HG03064 (cell line): Measurements from ENCODE around the gene FBN1.

ENCODE experiments used
- ATAC-seq: cut with Tn5 transposase; IDR thresholded peaks from one replicate; pipeline ENCODE4 v1.9.1; 2021; ENCODE audit warnings: low read depth; ENCODE audit not compliant: unreplicated experiment

Gene FBN1

DNA sequence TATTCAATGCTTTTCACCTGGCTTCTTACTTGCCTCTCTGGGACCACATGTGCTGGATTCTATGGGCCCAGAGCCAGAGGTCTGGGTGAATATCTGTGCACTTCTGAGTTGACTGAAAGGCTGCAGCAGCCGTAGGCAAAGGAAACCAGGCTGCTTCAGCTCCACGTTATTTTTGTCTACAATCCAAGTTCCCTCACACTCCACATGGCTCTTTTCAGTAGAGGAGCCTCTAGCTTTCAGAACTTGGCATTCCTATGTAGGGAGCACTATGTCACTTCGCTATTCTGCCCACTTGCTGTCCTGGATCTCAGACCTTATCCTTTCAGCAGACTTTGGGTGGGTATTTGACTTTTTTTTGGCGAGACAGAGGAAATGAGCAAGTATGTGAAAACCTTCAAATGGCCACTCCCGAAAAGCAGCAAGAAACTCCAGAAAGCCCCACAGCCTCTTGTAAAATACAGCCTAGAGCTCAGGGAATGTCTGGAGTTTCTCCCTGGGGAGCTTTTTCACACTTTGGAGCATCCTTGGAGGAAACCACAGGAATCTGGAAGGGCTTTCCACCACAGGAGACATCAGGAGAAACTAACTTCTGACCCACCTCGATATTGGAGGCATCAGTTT is 233.4 kb downstream of the FBN1 start:
- ATAC-seq, result no peak

DNA sequence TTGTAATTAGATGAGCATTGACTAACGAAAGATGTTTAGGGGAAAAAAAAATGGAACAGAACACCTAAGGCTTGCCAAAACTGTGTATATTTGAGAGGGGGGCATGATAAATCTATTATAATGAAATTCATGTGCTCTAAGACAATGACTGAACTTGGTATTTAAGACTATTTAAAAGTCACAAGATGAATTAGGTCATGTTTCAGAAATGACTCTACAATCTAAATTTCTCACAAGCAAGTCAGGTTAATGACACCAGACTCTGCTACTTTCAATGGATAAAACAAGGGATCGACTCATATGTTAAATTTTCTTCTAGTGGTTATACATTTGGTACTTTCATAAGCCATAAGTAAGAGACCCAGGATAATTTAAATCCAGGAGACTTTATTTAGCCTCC is 235.9 kb downstream of the FBN1 start:
- ATAC-seq, result no peak

DNA sequence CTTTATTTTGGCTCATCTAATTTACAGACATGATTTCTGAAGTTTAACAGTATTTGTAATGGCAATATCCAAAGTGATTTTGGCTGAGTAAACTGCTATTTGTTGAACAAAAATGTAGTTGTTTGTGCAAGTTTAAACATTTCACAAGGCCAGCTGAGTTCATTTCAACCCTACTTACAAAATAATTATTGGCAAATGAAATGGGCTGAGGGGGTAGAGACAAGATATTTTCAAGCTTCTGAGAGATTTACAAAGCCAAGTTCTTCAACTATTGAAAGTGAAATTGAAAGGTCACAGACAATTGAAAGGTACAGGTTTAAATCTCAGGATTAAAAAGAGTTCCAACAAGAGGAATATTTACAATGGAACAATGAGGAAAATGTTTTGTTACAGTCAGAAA is 237.2 kb downstream of the FBN1 start:
- no peak for ATAC-seq

DNA sequence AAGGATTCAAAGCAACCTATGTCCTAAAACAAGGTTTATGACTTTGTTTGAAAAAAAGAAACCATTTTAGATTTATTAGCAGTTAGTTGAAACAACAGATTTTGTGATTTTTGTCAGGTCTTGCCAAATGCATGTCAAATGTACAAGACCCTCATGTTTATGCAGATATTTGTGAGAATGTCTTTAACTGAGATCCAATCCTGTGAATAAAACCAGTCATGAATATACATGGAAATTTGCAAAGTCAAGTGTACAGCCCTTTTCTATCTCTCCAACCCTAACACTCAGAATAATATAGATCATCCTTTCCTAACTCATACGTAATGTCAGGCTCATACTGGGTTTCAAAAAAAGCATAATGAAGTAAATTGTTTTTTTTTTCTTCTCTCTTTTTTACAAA is 237.9 kb downstream of the FBN1 start:
- ATAC-seq, result no peak

DNA sequence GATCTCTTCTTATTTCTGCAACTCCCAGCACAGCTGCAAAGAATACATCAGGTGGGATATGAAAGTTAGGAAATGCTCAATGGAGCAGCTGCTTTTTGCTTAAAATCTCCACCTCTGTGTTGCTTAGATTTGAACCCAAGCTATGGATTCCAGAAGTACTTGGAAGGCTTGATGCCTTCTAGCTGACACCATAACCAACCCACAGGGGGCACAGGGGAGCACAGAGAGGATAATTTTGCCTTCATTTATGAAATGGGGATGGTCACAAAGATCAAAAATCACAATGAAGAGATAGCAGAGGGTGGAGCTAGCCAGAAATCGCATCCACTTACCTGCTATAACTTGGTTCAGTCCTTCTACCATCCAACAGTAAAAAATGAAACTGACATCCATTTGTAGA is 238.6 kb downstream of the FBN1 start:
- ATAC-seq, result no peak

DNA sequence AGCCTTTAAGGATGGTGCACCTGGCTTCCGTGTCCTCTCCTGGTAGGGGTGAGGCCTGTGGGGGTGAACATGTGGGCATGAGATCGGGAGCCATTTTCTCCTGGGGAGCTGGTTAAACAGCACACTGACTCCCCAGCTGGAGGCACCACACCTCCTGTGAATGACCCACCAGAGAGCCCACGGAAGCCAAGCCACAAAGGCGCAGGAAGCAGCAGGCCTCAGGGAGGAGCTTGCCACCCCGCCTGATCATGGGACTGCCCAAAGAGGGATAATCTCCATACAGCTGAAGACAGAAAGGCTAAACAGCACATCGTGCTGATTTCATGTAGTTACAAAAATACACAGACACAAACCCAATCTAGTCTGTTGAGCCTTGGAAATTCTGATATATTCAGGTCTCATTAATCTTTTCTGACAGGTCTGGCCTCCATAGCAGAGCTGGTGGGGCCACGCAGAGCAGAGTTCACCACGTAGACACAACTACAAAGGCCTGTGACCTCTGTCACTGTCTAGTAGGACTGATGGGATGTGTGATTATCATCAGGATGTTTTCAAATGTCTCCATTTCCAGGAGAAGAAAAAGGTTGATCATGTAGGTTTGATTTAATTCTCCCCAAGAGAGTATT is 239.1 kb downstream of the FBN1 start:
- ATAC-seq, result no peak

DNA sequence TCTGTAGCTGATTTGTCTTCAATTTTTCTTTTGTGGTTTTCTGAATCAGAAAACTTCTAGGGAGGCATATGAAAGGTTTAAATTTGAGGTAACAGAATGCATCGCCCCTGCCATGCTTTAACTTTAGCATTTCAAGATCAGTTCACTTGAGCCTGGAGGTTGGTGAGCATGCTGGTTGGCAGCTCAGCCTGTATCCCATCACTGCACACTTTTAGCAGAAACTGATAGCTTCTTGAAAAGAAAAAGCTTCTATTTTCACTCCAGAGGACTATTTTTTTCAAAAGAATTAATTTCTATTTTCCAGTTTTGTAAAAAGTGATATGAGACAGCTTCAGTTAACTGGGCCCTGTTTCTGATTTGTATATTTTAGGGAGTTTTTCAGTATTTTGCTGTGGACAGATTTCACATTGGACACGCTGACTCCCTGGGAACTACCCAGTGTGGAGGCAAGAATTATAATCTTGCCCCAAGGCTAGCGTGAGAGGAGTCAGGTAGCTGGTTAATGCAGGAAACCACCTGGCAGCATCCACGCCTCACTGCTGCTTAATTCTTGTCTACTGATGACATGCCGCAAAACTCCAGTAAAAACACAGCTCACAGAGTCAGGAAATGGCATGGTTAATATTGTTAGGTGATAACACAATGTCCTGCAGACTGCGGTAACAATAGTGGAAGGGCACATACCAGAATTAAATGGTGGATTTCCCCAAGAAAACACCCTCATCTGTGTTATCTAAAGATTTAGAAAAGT is 242.9 kb downstream of the FBN1 start:
- no peak for ATAC-seq

DNA sequence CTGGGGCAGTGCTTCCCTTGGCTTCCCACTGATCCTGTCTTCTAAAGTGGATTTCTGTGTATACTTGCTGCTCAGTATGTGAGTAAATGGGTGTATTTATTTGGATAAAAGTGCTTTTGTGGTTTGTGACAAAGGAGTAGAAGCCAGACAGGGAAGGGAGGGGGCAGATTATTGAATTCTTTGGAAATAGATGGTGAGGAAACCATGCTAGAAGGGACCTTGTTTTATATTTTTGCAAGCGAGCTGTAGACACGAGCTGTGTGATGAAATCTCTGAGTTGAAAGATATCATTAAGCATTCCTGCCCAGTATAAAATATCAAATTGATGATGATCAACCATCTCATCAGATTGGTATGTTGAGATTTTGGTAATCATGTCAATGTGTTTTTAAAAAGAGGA is 245.4 kb downstream of the FBN1 start:
- ATAC-seq, result no peak

DNA sequence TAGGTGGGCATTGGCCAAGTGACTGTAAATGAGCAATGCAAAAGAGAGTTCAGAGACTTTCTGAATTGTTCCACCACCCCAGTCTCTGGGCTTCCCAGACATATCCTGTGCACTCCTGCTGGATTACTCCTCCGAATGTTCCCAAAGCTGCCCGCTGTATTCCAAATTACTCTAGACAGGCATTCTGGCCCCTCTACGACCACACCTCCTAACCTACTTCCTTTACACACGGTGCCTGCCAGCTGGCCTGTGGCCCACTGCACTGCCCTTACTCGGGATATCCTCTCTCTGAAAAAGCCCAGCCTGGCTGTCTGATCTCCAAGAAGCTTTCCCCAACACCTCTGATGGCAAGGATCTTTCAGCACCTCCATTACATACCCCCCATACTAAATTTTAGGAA is 247.7 kb downstream of the FBN1 start:
- ATAC-seq, result no peak

DNA sequence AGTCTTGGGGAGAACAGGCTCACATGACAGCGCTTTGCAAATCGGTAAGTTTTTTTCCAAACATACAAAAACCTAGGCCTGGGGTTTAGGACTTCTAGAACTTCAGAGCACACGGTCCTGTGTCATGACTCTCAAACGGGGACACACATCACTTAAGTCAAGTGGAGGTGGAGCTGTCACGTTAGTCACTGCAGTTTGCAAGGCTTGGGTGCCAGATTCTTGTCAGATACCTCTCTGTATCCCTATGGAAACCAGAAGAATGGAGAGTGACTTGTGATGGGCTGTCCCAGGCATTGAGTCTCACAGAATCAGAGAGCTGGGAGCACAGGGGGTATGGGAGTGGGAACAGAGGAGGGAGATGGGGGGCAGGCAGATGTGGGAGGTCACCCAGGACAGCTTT is 249.5 kb downstream of the FBN1 start:
- no peak for ATAC-seq

DNA sequence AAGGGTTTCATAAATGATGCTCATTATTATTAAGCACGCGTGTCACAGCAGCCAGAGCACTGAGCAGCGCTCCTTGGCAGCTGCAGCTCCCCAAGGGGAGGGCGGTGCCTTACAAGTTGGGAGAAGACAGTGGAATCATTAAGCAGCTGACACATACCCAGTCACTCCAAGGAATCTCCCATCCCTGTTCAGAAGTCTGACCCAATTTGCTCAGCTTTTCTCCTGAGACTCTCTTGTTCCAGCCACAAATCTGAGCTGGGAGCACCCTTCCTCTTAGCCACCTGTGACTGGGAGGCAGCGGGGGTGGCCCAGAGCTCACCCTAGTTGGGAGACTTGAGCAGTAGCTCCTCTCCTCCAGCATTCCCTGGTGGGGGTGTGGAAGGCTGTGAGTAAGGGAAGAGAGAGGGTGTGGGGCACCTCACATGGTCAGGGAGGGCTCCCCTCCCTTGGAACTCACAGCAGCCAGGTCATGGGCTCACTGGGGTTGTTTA is 249.9 kb downstream of the FBN1 start:
- no peak for ATAC-seq

DNA sequence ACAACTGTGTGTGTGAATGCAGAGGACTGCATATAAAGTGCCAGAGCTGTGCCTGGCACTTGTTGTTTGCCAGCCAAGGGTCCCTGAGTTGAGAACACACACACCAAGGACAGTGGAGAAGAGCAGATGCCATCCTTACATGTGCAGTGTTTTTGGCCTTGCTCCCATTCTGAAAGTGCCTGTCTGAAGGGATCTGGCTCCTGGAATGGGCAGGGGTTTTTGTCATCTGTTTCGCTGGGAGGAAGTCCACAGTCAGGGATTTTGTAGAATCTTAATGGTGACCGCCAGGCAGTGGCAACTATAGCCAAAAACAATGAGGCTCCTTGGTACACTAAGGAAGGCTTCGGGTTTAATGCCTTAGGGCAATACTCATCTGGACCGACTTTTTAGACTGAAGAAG is 250.5 kb downstream of the FBN1 start:
- ATAC-seq, result no peak

DNA sequence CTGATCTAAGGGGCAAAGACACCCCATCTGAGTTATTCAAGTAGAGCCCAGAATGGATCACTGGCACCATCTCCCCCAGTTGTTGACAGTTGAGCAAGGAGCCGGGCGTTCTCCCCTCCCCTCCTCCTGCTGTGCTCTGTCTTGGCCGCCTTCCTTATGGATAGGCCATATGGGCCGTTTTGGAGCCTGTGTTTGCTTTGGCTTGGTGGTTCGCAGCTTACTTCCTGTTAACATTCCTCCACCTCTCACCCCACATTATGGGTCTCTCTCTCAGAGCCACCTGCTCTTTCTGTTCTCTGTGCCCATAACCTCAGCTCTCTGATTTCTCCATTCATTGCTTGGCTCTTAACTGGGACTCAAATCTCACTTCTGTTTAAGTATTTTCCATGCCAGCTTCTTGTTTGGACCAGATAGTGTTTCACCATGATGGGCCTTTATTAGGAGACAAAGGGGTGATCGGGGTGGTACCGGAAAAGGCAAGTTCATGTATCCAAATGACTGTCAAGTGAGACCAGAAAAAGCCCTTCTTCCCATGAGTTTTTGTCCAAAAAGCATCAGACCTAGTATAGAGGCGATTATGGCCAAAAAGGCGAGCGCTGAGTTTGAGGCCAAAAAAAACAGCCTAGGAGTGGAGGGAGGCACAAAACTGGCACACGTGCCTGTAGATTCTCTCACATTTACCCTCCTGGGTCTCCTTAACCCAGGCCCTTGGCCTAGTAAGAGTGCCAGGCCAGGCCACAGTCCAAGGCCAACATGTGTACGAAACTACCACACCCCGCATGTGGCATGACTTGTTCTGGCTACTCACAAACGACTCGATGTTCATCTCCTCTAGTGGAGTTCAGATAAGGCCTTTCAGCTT is 251.6 kb downstream of the FBN1 start:
- no peak for ATAC-seq

DNA sequence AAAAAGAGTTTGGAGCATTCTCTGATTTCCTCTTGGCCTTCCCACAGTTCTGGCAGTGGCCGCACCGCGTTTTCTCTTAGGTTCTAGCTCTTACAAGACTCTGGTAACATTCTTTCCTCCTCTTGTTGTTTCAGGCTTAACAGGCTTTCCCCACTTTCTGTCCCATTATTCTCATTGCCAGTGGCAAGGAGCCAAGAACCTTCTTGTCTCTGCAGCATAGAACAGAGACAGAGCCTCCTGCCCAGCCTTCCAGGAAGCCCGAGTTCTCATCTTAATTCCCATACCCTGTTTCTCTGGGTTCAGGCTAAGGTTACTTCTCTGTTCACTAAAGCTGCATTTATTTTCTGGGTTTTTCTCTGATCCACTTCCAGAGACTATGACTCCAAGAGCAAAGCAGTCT is 253.2 kb downstream of the FBN1 start:
- ATAC-seq, result no peak

DNA sequence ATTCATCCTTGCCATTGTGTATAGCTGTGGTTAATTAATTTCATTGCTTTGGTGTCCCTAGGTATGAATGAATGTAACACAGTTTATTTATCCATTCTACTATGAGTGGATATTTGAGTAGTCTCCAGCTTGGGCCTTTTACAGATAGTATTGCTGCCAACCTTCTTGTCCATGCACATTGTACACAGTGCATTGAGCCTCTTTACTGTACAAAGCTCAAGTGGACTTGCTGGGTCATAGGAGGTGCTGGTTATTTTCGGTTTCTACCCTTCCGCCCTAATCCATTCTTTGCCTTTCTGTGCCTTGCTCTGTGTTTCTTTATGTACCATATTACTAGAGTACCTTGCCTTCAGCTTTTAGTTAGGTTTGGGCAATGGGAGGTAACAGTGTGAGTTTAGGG is 253.6 kb downstream of the FBN1 start:
- no peak for ATAC-seq

DNA sequence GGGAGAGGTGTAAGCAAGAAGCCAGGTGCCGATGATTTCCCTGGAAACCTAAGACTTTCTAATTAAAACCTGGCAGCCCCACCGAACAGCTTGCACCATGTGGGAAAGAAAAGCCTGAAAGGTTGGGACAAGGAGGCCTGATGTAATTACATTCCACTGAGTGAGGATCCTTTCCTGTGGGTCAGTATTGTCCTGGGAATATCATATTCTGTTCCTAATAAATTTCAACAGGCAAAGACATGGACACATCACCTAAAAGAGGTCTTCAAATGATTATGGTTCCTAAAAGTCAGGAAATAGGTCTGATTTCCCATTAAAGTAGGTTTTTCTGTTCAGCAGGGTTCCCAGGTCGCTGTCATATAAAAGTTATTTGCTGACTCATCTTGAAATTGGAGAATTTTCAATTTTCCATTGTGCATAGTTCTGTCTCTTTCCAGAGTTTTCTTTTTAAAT is 255.8 kb downstream of the FBN1 start:
- ATAC-seq, result no peak

DNA sequence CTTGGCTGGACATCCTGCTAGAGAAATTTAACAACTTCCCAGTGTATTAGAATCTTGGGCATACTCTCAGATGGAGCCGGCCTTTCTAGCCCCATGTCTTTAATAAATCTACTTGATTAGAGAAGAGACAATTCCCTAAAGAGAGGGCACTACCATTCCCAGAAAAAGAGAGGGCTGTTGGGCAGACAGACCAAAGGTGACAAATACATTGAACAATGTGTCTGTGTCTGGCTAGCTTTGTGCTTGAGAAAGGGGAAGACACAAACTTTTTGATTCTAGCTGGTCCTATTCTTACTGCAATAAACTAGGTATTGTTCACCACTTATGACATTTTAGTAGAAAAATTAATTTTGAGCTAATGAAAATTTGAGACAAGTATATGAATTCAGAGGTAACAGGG is 256.6 kb downstream of the FBN1 start:
- no peak for ATAC-seq

DNA sequence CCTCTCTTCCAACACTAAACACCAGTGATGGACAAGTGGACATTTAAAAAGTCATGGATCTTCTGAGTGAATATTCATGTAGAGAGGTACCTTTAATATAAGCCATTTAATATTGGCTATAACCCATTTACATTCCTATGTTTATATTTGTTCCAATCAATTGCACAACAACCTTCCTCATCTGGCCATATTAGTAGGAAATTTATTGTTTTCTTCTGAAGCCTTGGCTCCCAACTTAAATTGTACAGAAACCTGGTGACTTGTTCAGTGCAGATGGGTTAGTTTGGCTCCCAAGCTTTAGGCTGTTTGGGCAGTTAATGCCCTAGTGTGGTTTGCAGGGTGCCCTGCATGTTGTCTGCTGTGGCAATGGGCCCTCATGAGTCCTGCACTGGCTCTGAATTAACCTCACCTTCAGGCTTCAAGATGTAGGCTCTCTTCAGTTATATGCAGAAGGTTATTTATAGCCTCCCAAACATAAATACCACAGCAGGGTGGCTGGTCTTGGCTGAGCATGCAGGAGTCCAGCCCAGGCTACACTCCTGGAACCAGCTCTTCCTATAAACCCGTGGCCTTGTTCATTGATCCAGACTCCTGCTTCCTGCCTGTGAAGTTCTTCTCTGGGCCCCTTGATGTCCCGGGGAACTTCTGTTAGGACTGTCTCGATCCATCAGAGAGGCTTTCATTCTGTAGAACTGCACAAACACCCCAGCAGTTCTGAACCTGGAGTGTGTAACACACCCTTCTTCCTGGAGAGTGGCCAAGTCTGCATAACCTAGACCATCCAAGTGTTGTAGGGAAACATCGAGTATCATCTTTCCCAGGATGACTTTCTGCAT is 257.3 kb downstream of the FBN1 start:
- ATAC-seq, result no peak

DNA sequence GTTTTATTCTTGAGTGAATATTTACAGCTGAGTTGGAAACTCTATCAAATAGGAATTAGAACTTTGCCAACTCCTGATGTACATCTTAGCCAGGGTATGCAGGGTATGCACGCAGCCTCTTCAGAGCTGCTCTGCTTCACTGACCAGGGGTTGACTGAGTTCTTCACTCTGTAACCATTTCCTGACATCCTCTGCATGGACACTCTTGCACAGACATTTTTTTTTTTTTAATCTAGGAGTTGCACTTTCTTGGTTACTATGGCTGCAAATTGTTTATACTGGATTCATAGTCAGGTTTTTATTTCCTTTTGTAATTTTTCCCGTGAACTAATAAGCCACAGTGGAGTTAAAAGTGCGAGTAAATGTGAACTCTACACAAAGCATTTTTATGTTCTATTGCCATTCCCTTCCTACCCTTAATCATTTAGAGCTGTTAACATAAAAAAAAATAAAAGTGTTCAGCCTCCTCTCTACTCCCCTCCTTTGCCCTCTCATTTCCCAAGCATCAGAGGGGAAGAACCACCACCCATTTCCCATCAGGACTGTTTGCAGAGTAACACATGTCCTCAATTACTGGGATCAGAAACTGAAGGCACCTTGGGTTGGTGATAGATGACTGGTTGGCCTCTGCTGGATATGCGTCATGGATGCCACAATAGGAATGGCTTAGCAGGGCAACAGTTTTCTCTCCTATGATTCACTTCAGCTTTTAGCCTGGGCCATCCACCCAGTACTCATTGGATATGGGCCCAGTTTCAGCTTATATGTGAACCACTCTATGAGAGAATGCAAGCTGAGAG is 260.3 kb downstream of the FBN1 start:
- ATAC-seq, result no peak
